OCI-LY7 (cell line): ENCODE measurements around the gene RIMBP2. TPM values are rescaled to one million over a fixed set of nuclear protein-coding genes. Genes with fewer than 3 reads are reported as not detected.

Experiments used
- BruUV-seq: library from RNA; stranded (reverse); fragments of 400-500 nt; replicated peaks from 2 replicates; lab custom pipeline; 2021; lab: Mats Ljungman, UMichigan
- CTCF ChIA-PET: fragments of 300-600 bp; sonication (Branson Sonifier 250); formaldehyde crosslinking; loops from one replicate; lab custom pipeline; 2022; ENCODE audit warnings: antibody characterized with exemption; ENCODE audit not compliant: unreplicated experiment; lab: Charles Lee
- POLR2A ChIA-PET: fragments of 300-600 bp; sonication (Branson Sonifier 250); formaldehyde crosslinking; loops from one replicate; lab custom pipeline; 2022; ENCODE audit warnings: antibody characterized with exemption; lab: Charles Lee
- DNase-seq: peaks from one replicate; pipeline ENCODE4 v3.0.0-alpha.2; 2015; ENCODE audit warnings: low spot score
- H2AFZ ChIP-seq: fragments of 200-600 bp; sonication (generic), shearing (Covaris generic); 2 replicates; pipeline ENCODE4 v1.6.1; 2014; ENCODE audit warnings: mild to moderate bottlenecking, antibody characterized with exemption, low read length, moderate library complexity
- H3K27ac ChIP-seq: fragments of 200-600 bp; sonication (generic); 2 replicates; pipeline ENCODE4 v1.5.1; 2014; ENCODE audit warnings: mixed run types, low read depth, mild to moderate bottlenecking, moderate library complexity, low read length, inconsistent platforms; ENCODE audit not compliant: poor library complexity, severe bottlenecking
- H3K36me3 ChIP-seq: fragments of 200-600 bp; sonication (generic); 2 replicates; pipeline ENCODE4 v1.6.1; 2014; ENCODE audit warnings: mild to moderate bottlenecking, antibody characterized with exemption, low read length, moderate library complexity, mixed read lengths; ENCODE audit not compliant: insufficient read depth
- H3K4me1 ChIP-seq: fragments of 200-600 bp; sonication (generic); 2 replicates; pipeline ENCODE4 v1.5.1; 2014; ENCODE audit warnings: mild to moderate bottlenecking, low read length; ENCODE audit not compliant: insufficient read depth, poor library complexity, severe bottlenecking
- H3K4me2 ChIP-seq: fragments of 200-600 bp; sonication (generic); 2 replicates; pipeline ENCODE4 v1.6.1; 2014; ENCODE audit warnings: mild to moderate bottlenecking, low read length
- H3K4me3 ChIP-seq: fragments of 200-600 bp; sonication (generic); 2 replicates; pipeline ENCODE4 v1.5.1; 2014; ENCODE audit warnings: mild to moderate bottlenecking, low read depth, low read length; ENCODE audit not compliant: poor library complexity, severe bottlenecking
- H3K79me2 ChIP-seq: fragments of 200-600 bp; sonication (generic); 2 replicates; pipeline ENCODE4 v1.6.1; 2016; ENCODE audit warnings: low read depth, mild to moderate bottlenecking, low read length, moderate library complexity, mixed read lengths; ENCODE audit not compliant: insufficient read depth
- H3K9me2 ChIP-seq: fragments of 200-600 bp; sonication (generic); 2 replicates; pipeline ENCODE4 v1.6.1; 2016; ENCODE audit warnings: mild to moderate bottlenecking, low read length, mixed read lengths; ENCODE audit not compliant: insufficient read depth
- H3K9me3 ChIP-seq: fragments of 200-600 bp; sonication (generic); 2 replicates; pipeline ENCODE4 v1.6.1; 2014; ENCODE audit warnings: mild to moderate bottlenecking, mixed run types, low read length, mixed read lengths
- H4K20me1 ChIP-seq: fragments of 200-600 bp; sonication (generic); 2 replicates; pipeline ENCODE4 v1.6.1; 2014; ENCODE audit warnings: mild to moderate bottlenecking, antibody characterized with exemption, low read length, moderate library complexity, mixed read lengths; ENCODE audit not compliant: insufficient read depth
- CTCF ChIP-seq: fragments of 200-600 bp; sonication (generic); conservative IDR thresholded peaks from 2 replicates; pipeline ENCODE4 v1.5.1; 2014; ENCODE audit warnings: mild to moderate bottlenecking, antibody characterized with exemption, low read length, moderate library complexity, mixed read lengths
- EZH2phosphoT487 ChIP-seq: fragments of 200-600 bp; sonication (generic); IDR thresholded peaks from 2 replicates; pipeline ENCODE4 v1.6.1; 2018; ENCODE audit warnings: low read depth, borderline replicate concordance, mild to moderate bottlenecking, mixed run types, antibody characterized with exemption, low read length, moderate library complexity, mixed read lengths
- intact Hi-C: fragments of 100-400 bp; cut with micrococcal nuclease; formaldehyde crosslinking; loops from one replicate; pipeline ENCODE4 v1.10.0; 2022; ENCODE audit not compliant: unreplicated experiment
- total RNA-seq, 2 experiments: library from RNA; depleted of rRNA in 1 of 2; stranded (reverse); fragments of >200 nt in 1 of 2; shearing (Covaris generic) in 1 of 2; gene quantifications; 2 replicates each; pipeline ENCODE4 v1.2.3, GENCODE V29; 2014 to 2022

The RIMBP2 gene
- total RNA-seq, 2 experiments from 2014 or later, result not detected

GRCh38 chr12:130418251-130418650 is 297.8 kb downstream of the RIMBP2 start:
- Histone ChIP-seq H3K4me2 (no peak overlapping the region), H3K4me1 (no peaks in the 10 kb centered on the region), H3K27ac (no peak overlapping the region), H2AFZ (no peak overlapping the region), H3K9me2 (no peaks in the 10 kb centered on the region), H3K79me2 (no peaks in the 10 kb centered on the region), H3K9me3 (no peaks in the 10 kb centered on the region), H3K36me3 (no peaks in the 10 kb centered on the region), H3K4me3 (no peak overlapping the region), H4K20me1 (no peaks in the 10 kb centered on the region)
- no peak for DNase-seq
- CTCF ChIA-PET, result no interaction called here
- TF ChIP-seq EZH2phosphoT487 (no peak), CTCF (no peak)
- intact Hi-C loops, result no loop called here
- no TSS peak for BruUV-seq
- POLR2A ChIA-PET, result no interaction called here

DNA sequence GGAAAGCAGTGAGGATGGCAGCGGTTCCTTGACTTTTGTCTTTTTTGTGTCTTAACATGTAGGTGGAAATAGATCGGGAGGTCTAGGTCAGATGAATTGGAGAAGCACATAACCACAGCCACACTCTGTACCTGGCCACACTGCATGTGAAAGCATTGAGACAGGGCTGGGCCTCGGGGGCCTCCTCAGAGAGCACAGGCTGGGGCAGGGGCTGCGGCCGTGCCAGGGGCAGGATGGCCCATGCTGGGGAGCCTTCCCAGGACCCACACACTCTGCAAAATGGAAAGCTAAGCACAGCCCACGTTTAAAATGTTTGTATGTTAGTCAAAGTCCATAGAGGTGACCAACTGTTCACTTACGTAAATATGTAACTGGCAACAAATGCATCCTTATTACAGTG is 301.7 kb downstream of the RIMBP2 start:
- no peaks in the 10 kb centered on the region for H3K4me1 ChIP-seq
- H3K4me2 ChIP-seq, result no peak overlapping the region
- no peaks in the 10 kb centered on the region for H4K20me1 ChIP-seq
- TF ChIP-seq EZH2phosphoT487 (no peak), CTCF (no peak)
- no peaks in the 10 kb centered on the region for H3K9me3 ChIP-seq
- intact Hi-C loops, result no loop called here
- no peak overlapping the region for H3K27ac ChIP-seq
- POLR2A ChIA-PET, result no interaction called here
- no peak overlapping the region for H2AFZ ChIP-seq
- DNase-seq, result no peak
- H3K79me2 ChIP-seq, result no peaks in the 10 kb centered on the region
- H3K9me2 ChIP-seq, result no peaks in the 10 kb centered on the region
- no peaks in the 10 kb centered on the region for H3K36me3 ChIP-seq
- BruUV-seq, result no TSS peak
- CTCF ChIA-PET, result no interaction called here
- H3K4me3 ChIP-seq, result no peak overlapping the region

GRCh38 chr12:130413909-130414308 is 302.2 kb downstream of the RIMBP2 start:
- intact Hi-C loops, result no loop called here
- Histone ChIP-seq H3K79me2 (no peaks in the 10 kb centered on the region), H4K20me1 (no peaks in the 10 kb centered on the region), H3K27ac (no peak overlapping the region), H3K36me3 (no peaks in the 10 kb centered on the region), H2AFZ (no peak overlapping the region), H3K4me2 (no peak overlapping the region), H3K4me1 (no peaks in the 10 kb centered on the region), H3K9me2 (no peaks in the 10 kb centered on the region), H3K9me3 (no peaks in the 10 kb centered on the region), H3K4me3 (no peak overlapping the region)
- CTCF ChIA-PET, result no interaction called here
- BruUV-seq, result no TSS peak
- no peak for DNase-seq
- POLR2A ChIA-PET, result no interaction called here
- TF ChIP-seq CTCF (no peak), EZH2phosphoT487 (no peak)
